Astrocyte of the hippocampus (primary cell): Measurements from ENCODE around the gene WDR82.
A peak's percentile ranks its signal among the peaks of the same experiment; 100 is the strongest.

Experiments used
- DNase-seq: peaks from one replicate; pipeline ENCODE4 v3.0.0; 2011; ENCODE audit warnings: low read depth, low spot score

WDR82 gene

GRCh38 chr3:52257911-52258310, 20.5 kb downstream of the WDR82 start:
- DNase-seq: peak; percentile 52

GRCh38 chr3:52256622-52257021, 21.8 kb downstream of the WDR82 start:
- DNase-seq: no peak

GRCh38 chr3:52256159-52256558, 22.3 kb downstream of the WDR82 start:
- no peak for DNase-seq

- no peak for DNase-seq
Measured at GRCh38 chr3:52254608-52255007, 23.8 kb downstream of the WDR82 start.

- no peak for DNase-seq
Measured at GRCh38 chr3:52253314-52254304, 24.8 kb downstream of the WDR82 start.

GRCh38 chr3:52250122-52250521, 28.3 kb downstream of the WDR82 start:
- no peak for DNase-seq

GRCh38 chr3:52249683-52250082, 28.8 kb downstream of the WDR82 start:
- DNase-seq: no peak

GRCh38 chr3:52248816-52249547, 29.5 kb downstream of the WDR82 start:
- DNase-seq: no peak

GRCh38 chr3:52248165-52248541, 30.3 kb downstream of the WDR82 start:
- DNase-seq: no peak

- DNase-seq: no peak
Measured at GRCh38 chr3:52247409-52248164, 30.9 kb downstream of the WDR82 start.

GRCh38 chr3:52246728-52247408, 31.6 kb downstream of the WDR82 start:
- DNase-seq: no peak

GRCh38 chr3:52246264-52246620, 32.2 kb downstream of the WDR82 start:
- DNase-seq: no peak

GRCh38 chr3:52245322-52246263, 32.9 kb downstream of the WDR82 start, which contains the start of gene PPM1M:
TSS of gene PPM1M (plus strand) at chr3:52245759. CDS start at chr3:52245825, 66 bp downstream.
- DNase-seq: peak; percentile 79

GRCh38 chr3:52243791-52244628, 34.4 kb downstream of the WDR82 start:
- DNase-seq: no peak

GRCh38 chr3:52242039-52242438, 36.4 kb downstream of the WDR82 start:
- DNase-seq: no peak

GRCh38 chr3:52240886-52241370, 37.5 kb downstream of the WDR82 start:
- no peak for DNase-seq

GRCh38 chr3:52240059-52240885, 38.2 kb downstream of the WDR82 start:
- DNase-seq: peak; percentile 69
